Measurements from ENCODE around the gene NDC80.
A peak's percentile ranks its signal among the peaks of the same experiment; 100 is the strongest.

The NDC80 gene

DNA sequence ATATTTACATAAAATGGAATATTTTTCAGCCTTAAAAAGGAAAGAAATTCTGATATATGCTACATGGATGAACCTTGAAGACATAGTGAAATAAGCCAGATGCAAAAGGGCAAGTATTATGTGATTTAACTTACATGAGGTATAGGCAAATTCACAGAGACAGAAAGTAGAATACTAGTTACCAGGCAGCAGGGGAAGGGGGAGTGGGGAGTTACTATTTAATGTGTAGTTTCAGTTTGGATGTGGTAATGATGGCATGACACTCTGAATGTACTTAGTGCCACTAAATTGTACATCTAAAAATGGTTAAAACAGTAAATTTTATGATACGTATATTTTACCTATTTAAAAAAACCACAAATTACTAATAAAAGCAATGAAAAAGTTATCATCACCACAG, 12.1 kb upstream of the NDC80 start:
- no peak for DNase-seq (ENCODE audit: low read depth)

DNA sequence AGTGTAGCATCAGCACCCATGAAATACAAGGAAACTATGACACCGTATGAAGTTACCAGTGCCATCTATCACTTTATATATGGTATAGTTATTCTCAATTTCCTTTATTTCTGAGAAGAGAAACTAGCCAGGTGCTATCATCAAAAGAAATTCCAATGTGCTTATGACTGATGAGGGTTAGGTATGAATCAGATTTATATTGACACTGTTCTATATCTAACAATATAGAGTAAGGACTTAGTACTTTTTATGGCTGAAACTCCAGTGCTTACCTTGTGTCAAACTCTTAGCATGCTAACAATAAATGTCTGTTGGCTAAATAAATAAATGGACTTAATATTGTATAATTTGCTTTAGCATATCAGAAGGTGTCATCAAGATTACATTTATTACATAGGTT, 7.0 kb upstream of the NDC80 start:
- DNase-seq (ENCODE audit: low read depth): no peak

DNA sequence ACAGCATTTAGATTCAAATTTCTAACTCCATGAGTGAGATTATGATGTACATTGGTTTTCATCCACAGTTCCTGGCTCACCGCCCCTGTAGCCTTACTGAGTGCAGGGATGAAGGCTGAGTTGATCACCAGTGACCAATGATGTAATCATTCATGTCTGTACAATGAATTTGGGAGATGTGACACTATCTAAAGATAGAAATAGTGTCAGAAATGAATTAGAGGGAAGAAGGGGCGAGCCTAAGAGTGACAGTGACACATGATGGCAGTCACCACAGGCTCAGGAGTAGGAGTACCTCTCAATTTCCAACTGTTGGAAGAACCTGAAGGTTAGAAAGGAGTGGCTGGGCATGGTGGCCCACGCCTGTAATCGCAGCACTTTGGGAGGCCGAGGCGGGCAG, 3.2 kb upstream of the NDC80 start:
- DNase-seq (ENCODE audit: low read depth): no peak

DNA sequence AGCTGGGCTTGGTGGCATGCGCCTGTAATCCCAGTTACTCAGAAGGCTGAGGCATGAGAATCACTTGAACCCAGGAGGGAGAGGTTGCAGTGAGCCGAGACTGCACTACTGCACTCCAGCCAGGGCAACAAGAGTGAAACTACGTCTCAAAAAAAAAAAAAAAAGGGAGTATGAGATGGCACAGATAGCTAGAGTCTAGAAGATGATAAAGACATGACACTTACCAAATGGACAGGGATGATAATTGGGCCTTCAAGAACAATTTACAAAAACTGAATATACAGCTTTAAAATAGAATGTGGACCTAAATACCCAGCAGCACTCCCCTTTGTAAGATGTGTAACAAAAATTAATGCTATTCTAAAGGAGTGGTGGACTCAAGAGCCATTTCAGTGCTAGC, 2.8 kb upstream of the NDC80 start:
- no peak for DNase-seq (ENCODE audit: low read depth)

DNA sequence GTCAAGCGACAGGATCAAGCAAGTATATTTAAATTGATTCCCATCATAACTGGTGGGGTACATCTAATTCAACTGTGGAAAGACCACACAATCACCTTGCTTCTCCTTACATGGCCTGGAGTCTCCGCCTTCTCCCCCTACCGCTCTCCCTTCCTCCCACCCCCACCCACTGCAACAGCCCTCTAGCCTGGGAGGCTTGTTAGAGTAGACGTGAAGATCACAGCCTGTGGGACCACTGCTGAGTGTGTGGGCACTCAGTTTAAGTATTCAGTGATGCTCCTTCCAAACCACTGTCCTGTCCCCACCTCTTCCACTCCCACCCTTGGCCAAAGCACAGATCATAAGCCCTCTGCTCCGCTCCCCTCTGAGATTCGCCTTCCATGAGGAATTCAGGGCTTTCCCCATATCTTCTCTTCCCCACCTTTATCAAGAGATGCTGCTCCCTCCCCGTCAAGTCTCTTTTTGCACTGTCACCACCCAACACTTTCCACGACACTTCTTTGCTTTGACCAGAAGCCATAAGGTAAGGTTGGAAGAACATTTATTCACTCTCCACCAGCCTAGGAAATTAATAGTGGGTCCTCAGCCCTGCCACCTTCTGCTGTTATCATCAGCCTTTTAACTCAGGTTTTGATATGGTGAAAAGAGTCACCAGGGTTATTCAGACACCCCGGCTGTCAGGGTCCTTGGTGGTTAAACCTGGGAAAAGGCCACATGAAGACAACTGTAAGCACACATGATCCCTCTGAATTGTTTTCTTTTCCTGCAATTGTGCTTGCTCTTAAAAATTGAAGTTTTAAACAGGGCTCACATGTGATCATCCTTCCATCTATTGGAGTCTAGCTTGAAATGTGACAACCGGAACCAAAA, 1.8 kb upstream of the NDC80 start:
- no peak for DNase-seq (ENCODE audit: low read depth)

DNA sequence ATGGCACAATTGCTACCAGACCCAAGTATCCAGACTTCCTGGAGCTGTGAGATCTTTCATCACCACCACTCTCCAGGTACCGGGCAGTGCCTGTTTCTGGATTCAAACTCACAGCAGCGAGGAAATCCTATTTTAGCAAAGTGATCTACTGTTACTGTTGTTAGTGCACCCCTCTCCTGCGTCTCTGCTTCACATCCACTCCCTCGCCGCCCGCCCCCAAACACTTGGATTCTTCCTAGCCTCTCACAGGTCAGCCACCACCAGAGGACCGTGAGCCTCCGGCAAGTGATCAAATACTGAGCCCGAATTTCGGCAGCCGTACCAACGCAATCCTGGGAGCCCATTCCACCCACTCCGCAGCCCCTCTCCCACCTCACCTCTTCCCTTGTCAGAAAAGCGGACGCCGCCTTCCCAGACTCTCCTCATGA, 571 bp upstream of the NDC80 start:
- peak; percentile 29 for DNase-seq (ENCODE audit: low read depth)

DNA sequence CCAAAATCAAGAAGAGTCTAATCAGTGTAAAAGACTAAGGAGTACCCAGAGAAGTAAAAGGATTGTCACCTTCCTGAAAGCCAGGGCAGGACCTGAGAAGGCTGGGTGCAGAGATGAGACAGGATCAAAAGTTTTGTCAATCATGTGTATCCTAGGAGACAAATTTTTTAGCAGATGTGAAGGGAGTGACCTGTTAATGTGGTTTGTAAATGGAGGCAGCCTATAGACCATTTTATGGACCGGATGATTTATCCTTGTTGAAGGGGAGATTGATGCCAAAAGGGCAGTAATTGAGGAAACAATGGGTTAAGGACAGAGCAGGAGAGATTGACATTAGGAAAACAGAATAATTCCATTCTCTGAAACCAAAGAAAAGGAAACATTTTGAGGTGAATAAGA, 813 bp downstream of the NDC80 start:
- DNase-seq (ENCODE audit: low read depth): no peak

DNA sequence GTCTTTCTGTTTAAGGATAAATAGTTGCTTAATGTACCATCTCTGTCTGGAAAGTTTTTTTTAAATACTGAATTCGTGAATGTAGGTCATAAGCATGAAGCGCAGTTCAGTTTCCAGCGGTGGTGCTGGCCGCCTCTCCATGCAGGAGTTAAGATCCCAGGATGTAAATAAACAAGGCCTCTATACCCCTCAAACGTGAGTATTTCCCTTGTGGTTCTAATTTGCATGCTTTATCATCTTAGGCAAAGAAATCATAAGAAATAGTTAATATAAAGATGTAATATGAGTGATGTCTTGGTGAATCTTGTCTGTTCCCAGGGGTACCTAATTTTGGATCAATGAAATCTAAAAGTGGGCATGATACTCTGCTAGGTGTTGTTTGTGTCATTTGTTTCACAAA, 1.5 kb downstream of the NDC80 start:
- no peak for DNase-seq (ENCODE audit: low read depth)

DNA sequence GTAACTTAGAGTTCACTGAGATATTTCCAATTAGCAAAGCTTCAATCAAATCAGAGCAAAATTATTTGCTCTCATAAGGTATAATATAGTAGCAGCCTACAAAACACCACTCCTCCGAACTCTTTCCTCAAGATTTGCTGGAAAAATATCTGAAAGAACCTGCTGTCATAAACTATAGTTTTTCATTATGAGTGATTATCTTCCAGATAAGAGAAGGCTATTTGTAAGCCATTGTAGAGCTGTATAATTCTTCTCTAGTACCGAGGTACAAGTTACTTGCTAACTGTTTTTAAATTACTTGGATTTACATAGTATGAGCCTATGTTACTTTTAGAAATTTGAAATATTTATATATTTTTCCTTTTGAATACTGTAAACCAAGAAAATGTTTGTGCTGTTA, 2.1 kb downstream of the NDC80 start:
- DNase-seq (ENCODE audit: low read depth): no peak

DNA sequence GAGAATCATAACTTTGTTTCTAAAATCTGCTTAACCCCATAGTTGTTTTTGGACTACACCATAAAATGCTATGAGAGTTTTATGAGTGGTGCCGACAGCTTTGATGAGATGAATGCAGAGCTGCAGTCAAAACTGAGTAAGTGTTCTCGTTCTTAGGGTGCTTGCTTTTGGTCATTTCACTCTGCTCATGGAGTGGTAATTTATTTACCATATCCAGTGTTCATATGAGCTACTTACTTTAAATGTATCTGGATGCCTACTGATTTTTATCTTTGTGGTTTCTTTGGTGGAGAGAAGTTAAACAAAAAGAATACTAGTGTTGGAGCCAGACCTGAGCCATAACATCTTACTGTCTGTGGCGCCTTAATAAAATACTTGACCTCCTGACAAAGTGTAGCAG, 16.4 kb downstream of the NDC80 start:
- no peak for DNase-seq (ENCODE audit: low read depth)

DNA sequence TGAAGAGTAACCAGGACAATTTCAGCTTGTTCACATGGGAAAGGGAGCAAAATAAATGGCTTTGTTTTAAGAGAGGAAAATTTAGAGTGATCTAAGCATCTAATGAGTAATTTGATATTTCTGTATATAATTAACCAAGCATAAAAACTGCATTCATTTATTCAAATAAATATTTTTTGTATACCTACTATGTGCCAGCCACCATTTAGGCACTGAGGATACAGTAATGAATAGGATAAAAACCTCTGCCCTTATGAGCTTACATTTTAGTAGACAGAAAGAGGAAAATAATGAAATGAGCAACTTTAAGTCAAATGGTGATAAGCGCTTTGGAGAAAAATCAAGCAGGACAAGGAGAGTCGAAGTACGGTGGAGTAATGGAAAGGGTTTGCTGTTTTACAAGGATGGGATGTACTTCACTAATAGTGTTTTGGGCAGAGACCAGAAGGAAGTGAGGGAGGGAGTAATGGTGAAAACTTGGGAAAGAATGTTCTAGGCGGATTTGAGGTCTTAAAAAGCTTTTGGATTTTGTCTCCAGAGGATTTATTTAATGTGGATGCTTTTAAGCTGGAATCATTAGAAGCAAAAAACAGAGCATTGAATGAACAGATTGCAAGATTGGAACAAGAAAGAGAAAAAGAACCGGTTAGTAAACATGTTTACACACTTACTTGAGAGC, 17.4 kb downstream of the NDC80 start:
- no peak for DNase-seq (ENCODE audit: low read depth)

DNA sequence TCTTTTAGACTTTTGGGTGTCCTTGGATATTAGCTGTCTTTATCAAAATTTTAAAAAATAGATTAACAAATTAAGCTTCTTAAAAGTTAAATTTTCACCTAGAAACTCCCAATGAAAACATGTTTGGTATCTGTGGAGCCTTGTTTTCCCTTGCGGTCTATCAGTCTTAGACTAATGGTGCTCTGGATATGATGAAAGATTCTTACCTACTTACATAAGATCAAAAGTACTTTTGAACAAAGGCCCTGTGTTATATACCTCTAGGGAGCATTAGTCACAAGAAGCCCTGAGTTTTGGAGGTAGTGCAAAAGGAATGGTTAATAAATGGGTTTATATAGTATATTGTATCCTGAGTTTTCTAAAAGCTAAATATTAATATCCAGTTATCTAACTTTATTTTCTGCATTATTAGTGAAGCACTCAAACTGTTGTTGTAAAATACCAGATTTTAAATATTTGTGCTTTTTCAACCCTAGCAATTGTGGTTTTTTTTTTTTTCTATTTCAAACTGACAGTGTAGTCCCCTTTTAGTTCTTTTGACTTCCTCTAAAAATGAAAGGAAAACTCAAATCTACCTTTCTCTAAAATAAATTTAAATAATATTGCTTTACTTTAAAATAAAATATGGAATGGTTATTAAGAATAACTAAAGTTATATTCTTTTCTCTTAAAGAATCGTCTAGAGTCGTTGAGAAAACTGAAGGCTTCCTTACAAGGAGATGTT, 18.1 kb downstream of the NDC80 start:
- DNase-seq (ENCODE audit: low read depth): no peak

DNA sequence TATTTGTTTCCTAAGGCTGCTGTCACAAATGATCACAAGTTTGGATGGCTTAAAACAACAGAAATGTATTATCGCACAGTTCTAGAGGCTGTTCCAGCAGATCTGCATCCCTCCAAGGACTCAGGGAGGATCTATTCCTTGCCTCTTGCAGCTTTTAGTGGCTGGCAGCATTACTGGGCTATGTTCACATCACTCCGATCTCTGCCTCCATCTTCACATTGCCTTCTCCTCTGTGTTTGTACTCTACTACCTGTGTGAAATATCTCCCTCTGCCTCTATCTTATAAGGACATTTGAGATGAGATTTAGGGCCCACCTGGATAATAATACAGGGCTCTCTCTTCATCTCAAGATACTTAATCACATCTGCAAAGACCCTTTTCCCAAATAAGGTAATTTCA, 18.9 kb downstream of the NDC80 start:
- DNase-seq (ENCODE audit: low read depth): no peak

DNA sequence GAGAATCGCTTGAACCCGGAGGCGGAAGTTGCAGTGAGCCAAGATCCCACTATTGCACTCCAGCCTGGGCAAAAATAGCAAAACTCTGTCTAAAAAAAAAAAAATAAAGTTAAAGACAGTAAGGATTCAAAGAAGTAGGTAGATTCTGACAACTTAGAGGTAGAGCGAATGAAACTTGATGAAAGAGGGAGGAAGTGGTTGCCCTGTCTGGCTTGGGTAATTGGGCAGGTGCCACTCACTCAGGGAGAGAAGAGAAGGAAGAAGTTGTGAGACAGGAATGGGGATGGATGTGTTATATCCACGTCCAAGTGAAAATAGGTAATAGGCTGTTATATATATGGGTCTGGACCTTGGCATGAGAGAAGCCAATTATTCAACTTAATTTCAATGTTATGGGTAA, 26.3 kb downstream of the NDC80 start:
- DNase-seq (ENCODE audit: low read depth): no peak

DNA sequence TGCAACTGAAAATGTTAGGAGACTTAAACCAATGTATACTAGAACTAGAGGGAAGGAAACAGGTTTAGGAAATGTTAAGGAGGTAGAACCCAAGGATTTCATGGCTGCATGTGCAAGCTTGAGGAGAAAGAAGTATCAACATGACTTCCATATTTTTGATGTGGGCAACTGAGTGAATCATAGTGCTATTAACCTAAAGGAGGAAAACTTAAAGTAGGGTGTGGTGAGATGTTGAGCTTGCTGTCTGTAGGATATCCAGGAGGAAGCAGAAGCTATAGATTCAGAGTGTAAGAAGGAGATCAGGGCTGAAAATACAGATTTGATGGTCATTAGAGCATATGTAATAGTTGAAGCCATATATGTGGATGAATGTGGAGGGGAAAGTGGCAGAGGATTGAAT, 31.5 kb downstream of the NDC80 start:
- DNase-seq (ENCODE audit: low read depth): no peak

DNA sequence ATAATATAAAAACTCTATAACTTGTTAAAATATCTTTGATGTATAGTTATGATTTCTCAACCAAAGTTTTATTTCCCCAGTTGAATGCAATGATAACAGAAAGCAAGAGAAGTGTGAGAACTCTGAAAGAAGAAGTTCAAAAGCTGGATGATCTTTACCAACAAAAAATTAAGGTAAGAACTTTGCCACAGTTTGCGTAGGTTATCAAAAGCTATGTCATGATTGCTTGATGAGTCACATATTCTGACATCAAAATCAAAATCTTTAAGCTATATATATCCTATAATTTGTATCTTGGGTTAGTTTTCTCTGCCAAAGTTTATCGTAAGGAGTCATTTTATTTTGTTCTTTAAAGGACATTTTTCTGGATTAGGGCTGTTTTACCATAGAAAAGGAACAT, 35.0 kb downstream of the NDC80 start:
- no peak for DNase-seq (ENCODE audit: low read depth)

DNA sequence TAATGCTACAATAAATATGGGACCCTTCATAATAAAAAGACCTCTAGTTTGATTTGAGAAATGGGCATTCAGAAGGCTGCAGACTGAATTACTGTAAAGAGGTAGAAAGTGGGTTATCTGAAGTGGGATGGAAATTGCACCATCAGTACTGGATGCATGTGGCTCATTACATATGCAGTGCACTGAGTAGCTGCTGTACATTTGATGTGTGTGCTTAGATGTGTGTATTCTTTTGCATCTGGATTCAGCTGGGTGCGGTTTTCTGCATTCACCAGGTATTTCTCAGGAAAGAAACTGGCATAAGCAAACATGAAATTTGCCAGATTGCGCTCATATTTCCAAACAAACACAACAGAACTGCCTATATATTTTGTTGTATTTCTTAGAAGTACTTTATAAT, 38.2 kb downstream of the NDC80 start:
- DNase-seq (ENCODE audit: low read depth): no peak

DNA sequence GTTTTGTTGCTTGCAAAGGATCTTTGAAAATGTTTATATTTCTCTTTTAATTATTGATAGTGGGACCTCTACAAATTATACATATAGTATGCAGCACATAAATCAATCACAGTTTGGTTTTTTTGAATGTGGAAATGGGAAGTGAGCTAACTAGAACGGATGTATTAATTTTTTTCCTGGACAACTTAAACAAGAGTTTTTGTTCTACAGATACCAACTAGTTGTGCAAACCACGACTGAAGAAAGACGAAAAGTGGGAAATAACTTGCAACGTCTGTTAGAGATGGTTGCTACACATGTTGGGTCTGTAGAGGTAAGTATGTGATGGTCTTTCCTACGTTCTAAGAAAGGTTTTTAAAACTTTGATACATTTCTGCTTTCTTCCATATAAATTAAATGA, 39.2 kb downstream of the NDC80 start:
- DNase-seq (ENCODE audit: low read depth): no peak

DNA sequence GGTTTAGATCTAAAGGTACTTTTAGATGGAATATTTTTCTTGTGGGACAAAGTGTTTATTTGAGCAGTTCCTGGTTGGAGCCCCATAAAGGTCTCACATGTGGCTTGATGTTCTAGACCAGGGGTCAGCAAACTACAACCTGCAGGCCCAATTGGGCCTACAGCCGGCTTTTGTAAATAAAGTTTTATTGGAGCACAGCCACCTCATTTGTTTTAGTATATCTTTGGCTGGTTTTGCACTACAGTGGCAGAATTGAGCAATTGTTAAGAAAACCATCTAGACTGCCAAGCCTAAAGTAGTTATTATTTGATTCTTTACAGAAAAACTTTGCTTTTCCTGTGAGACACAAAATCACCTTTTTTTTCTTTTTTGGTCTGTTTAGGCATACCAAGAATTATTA, 41.6 kb downstream of the NDC80 start:
- no peak for DNase-seq (ENCODE audit: low read depth)

DNA sequence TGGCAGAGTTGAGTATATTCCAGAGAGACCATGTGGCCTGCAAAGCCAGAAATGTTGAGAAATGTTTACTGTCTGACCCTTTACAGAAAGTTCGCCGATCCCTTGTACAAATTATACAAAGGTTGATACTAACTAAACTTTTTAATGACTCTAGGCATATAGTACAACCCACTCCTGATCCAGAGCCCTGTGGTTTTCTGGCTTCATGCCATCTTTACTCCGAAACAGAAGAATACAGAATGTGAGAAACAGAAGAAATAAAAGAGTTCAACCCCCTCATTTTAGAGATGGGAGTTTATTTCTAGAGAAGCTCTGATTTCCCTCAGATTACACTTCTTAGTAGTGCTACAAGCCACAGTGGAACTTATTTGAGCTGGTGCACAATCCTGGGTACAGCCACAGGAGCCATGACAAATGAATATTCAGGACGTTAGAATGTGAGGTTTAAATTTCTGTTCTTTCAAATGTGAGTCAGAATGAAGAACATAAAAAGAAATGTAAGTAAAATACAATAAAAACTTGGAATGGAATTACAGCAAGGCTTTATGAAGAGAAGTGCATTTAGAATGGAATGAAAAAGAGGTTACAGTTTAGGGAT, 46.1 kb downstream of the NDC80 start:
- DNase-seq (ENCODE audit: low read depth): no peak

DNA sequence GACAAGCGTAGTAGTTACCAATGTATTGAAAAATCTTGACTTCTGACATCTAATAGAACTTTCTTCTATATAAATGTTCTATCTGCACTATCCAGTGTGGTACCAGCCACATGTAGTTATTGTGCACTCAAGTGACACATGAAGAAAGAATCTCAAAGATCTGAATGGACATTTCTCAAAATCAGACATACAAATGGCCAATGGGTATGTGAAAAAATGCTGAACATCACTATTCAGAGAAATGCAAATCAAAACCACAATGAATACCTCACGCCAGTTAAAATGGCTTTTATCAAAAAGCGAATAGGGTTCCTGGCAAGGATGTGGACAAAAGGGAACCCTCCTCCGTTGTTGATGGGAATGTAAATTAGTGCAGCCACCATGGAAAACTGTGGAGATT, 46.7 kb downstream of the NDC80 start:
- no peak for DNase-seq (ENCODE audit: low read depth)

DNA sequence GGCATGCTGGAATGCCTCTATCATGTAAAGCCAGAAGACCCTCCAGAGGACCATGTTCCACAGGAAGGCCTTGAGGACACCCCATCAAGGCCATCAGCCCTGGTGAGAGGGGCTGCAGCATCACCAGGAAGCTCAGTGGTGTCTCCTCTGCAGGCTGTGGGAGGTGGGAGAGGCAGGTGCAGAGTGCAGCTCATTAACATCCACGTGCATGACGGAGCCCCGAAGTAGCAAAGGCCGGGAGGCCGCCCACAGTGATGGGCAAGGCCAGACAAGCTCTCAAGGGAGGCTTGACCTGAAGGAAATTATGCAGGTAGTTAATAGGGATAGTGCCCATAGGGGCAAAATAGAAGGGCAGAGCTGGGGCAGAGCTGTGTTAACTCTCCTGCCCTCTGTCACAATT, 53.9 kb downstream of the NDC80 start:
- no peak for DNase-seq (ENCODE audit: low read depth)

DNA sequence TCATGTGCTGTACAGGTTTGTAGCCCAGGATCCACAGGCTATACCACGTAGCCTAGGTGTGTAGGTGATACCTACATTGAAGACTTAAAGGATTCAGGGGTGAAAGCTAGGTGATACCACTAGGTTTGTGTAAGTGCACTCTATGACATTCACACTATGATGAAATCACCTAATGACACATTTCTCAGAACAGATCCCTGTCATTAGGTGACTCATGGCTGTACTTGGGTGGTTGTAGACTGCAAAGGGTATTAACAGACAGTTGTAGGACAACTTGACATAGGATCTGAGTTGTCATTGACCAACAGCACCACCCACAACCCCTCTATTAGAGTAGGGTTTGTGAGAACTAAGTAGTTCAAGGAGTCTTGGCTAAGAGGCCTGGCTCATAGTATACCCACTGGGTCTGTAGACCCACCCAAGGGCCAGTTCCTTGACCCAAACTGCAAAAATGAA, 56.5 kb downstream of the NDC80 start:
- no peak for DNase-seq (ENCODE audit: low read depth)
